AG09309 (cell line): Measurements from ENCODE around the gene SMAP2.

Experiments used
- DNase-seq: peaks from one replicate; pipeline ENCODE4 v3.0.0-alpha.2; 2010; ENCODE audit warnings: low read depth
- H3K4me3 ChIP-seq: 2 replicates; pipeline ENCODE4 v1.5.1; 2011; ENCODE audit warnings: mild to moderate bottlenecking, low read depth, low read length, moderate library complexity; ENCODE audit not compliant: control insufficient read depth
- TF ChIP-seq, protein P1 (sequence below): IDR thresholded peaks from 2 replicates; pipeline ENCODE4 v1.5.1; 2011; ENCODE audit warnings: mild to moderate bottlenecking, low read depth, low read length, inconsistent platforms; ENCODE audit not compliant: insufficient read depth, control insufficient read depth; ENCODE audit errors: missing control alignments

SMAP2 gene

DNA sequence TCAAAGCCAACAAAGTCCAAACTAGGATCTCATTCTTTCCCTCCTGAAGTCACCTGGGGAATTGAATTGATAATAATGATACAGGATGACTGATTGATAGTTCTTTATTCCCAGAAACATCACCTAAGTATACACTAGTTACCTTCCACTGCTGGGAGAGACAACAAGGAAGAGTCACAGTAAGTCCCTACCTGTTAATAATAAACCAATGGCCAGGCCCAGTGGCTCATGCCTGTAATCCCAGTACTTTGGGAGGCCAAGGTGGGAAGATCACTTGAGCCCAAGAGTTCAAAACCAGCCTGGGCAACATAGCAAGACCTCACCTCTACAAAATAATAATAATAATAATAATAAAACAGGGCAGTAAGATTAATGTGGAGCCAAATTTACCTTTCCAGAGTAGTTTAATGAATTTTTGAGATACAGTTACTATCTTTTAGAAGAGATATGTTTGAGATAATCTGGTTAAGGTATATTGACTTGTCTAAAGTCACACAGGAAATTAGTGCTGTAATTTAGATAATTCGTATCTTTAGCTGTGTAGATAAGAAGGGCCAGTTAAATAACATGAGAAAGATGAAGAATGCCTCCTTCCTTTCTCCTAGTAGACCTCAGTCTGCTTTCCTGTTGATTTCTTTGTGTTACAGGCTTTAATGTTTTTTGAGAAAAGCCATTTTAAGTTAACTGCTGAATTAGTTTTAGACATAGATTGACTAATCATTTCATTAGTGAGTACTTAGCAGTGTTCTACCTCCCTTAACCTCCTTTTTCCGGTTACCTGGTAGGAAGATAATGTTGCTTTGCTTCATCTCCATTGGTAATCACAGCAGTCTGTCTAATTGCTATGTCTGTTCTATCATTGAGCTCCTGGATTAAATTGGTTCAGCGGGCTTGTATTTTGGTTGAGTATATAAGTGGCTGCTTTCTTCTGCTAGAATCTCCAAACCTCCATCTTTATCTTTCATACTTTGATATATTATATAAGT is 22.0 kb downstream of the SMAP2 start:
- TF ChIP-seq, protein P1, sequence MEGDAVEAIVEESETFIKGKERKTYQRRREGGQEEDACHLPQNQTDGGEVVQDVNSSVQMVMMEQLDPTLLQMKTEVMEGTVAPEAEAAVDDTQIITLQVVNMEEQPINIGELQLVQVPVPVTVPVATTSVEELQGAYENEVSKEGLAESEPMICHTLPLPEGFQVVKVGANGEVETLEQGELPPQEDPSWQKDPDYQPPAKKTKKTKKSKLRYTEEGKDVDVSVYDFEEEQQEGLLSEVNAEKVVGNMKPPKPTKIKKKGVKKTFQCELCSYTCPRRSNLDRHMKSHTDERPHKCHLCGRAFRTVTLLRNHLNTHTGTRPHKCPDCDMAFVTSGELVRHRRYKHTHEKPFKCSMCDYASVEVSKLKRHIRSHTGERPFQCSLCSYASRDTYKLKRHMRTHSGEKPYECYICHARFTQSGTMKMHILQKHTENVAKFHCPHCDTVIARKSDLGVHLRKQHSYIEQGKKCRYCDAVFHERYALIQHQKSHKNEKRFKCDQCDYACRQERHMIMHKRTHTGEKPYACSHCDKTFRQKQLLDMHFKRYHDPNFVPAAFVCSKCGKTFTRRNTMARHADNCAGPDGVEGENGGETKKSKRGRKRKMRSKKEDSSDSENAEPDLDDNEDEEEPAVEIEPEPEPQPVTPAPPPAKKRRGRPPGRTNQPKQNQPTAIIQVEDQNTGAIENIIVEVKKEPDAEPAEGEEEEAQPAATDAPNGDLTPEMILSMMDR, result no peak
- DNase-seq, result no peak
- no peak overlapping the region for H3K4me3 ChIP-seq

DNA sequence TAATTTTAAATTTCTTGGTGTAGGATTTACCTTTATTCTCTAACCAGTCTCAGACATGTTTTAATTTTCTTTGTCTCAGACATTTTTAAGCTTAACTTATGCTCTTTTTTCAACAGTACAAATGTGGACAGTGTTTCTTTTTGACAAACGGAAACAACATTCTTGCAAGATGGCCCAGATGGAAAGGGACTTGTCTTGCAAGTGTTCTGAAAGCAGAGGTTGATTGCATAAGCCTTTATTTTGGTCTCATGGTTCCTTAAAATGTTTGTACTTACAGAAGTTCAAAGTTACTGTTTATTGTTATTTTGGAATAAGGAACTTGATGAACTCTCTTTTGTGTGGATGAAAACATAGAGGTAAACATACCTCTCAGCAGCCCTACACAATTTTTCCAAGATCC is 22.9 kb downstream of the SMAP2 start:
- TF ChIP-seq, protein P1, result no peak
- DNase-seq, result no peak
- no peak overlapping the region for H3K4me3 ChIP-seq

DNA sequence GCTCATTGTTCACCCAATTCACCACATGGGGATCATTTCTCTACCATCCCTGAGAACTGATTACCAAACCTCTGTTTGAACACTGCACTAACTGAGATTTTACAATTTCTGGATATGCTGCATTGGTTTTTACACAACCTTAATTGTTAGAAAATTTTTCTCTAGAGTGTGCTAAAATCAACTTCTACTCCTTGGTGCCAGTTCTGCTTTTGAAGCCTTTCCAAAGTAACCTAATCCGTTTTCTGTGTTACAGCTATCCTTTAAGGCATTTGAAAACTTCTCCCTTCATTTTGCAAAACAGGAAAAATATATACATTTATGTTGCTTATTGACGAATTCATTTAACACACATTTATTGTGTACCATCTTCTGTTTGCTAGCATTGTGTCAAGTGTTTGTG is 23.7 kb downstream of the SMAP2 start:
- DNase-seq, result no peak
- TF ChIP-seq, protein P1, result no peak

DNA sequence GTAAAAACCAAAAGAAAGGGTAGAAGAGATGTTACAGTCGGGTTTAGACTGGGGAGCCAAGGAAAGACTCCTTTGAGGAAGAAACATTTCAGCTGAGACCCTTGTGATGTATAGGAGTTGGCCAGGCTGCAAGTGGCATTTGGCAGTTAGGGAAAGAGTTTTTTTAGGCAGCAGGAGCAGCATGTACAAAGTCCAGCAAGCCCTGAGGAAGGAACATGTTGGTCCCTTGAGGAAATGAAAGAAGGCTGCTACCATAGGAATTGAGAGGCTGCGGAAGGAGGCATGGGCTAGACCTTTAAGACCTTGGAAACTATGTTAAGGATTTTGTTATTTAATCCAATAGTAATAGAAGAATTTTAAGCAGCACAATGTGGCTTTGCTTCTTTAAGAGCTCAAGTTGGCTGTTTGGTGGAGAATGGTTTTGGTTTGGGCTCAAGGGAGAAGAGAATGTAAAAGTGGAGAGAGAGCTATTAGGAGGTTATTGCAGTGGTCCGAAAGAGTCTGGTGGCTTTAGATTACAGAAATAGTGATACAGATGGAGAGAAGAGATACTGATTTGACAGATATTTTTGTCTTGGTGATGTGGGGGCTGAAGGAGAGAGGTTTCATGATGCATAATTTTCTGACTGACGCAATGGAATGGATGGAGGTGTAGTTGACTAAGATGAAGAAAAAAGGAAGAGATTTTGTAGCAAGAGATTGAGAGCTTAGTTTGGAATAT is 26.6 kb downstream of the SMAP2 start:
- no peak for DNase-seq
- H3K4me3 ChIP-seq, result no peak overlapping the region
- TF ChIP-seq, protein P1, result no peak

More for the DNA sequence above, 23.7 kb downstream of the SMAP2 start:
- no peak overlapping the region for H3K4me3 ChIP-seq

DNA sequence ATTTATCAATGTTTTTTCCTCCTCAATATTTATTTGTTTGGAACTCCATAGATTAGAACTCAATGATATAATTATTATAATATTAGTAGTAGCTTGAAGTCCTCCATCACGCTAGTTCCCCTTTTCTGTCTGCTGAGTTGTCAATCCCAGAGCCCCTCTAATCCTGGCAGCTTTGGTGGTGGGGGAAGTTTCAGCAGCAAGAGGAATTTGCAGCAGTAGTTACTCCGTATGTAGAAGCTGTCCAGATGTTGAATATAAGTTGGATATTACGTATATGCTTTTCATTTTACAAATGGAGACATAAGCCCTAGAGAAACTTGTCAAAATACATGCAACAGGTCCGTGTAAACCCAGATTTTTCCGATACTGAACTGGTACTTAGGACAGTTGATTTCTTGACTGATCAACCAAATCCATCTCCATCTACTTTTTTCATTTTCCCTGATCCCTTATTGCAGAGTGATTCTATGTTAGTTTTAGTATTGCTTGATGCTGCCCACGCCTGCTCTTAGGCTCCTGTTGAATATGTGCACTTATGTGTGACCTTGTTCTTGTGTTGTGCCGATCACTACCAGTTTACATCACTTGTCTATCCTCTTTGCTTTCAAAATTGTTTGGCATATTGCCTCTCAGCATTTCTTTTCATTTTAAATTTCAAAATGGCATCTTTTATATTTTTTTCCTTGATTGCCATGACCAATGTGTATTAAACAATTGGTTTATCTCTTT is 28.1 kb downstream of the SMAP2 start:
- TF ChIP-seq, protein P1, result no peak
- H3K4me3 ChIP-seq, result no peak overlapping the region
- DNase-seq, result no peak
